GM19455 (cell line): ENCODE data around the gene HIGD1A.

Experiments
- ATAC-seq: cut with Tn5 transposase; IDR thresholded peaks from one replicate; pipeline ENCODE4 v1.9.1; 2021; ENCODE audit not compliant: unreplicated experiment

Gene HIGD1A

DNA sequence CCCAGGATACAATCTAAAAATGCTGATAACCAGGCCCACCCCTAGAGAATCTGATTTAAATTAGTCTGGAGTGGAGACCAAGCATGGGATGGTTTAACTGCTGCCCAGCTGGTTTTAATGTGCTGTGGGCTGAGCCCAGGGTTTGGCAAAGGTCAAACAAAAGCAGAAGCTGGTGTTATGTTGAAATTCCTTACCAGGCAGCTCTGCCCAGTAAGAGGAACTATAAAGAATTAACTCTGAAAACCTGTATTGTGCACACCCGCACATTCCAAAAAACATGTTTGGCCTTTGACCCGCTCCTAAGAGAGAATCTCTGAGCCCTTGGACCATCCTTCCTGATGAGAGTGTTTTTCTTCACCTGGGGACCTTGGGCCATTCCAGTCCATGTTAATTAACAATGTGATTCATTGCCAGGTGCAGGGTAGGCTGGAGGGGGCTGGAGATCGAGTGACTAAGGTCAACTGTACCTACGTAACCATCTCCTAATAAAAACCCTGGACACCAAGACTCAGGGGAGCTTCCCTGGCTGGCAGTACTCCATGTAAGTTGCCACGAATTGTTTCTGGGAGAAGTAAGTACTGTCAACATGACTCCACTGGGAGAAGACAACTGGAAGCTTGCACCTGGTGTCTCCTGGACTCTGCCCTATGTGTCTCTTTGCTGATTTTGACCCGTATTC, 42.1 kb downstream of the HIGD1A start:
- ATAC-seq: no peak

DNA sequence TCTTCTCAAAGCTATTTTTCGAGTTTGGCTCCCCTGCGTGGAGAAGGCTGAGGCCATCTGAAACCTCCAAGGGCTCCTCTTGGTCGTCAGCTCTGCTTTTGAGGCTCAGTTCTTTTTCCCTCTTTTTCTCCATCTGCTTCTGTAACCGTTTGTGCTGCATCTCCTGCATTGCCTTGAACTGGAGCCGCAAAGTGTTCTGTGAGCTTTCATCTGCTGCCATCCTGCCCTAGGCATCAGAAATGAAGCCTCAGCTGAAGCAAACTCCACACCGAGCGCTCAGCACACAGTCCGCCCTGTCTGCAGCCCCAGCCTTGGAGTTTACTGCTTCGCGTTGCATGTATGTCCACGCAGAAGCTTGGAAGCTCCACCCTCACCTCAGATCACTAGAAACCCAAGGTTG, 46.2 kb downstream of the HIGD1A start:
- ATAC-seq: no peak

DNA sequence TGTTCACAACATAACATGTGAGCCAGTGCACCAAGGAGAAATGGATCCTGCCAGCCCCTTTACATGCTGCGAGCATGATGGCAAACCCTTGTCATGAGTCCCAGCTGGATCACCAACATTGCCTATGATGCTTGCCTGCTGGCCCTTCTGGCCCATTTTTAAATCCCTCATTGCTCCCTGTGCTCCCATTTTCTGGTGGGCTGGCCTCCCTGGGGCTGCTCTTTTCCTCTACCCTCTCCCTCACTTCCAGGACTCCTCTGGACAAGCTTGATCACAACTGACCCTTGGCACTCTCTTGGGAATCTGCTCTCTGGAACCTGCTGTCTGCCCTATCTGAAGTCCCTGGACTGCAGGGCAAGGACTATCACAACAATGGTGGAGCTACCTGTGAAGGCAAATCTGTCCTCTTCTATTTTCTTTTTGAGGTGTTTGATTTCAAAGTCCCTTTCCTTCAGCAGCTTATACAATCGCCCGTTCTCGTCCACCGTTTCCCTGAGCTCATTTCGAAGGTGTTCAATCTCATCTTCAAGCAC, 47.5 kb downstream of the HIGD1A start:
- ATAC-seq: no peak

DNA sequence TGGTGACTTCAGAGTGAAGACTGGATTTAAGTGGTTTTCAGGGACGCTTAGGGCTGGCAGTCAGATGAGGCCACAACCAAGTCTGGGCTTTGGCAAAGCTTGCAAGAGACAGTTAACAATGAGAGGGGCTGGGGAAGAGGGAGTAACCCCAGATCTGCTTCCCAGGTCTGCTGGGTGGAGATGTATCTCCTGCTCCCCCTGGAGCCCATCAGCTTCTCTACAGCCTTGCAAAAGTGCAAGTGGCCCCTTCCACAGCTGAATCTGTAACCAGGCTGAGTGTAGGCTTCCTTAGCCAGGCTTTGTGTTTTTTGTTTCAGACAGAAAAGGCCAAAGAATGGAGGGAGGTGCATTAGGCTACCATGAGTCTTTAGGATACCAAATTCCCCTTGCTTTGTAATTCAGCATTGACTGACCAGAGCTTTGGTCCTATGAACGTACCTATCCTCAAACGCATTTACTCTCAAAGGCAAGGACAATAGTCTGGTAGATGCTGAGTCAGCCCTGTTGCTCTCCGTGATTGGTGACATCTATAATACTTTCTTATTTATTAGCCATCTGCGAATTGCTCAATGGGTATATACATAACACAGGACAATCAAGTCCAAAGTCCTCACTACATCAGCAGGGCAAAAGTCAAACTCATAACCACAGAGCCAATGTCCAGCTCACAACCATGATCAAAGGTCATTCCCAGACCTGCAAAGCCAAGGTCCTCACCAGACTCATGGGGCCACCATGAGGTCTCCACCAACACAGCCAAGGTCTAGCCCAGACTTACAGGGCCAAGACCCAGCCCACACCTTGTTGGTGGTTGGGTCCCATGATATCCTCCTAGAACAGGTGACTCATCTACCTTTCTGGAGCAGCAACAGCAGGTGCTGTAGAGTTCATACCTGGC, 48.4 kb downstream of the HIGD1A start:
- ATAC-seq: no peak

DNA sequence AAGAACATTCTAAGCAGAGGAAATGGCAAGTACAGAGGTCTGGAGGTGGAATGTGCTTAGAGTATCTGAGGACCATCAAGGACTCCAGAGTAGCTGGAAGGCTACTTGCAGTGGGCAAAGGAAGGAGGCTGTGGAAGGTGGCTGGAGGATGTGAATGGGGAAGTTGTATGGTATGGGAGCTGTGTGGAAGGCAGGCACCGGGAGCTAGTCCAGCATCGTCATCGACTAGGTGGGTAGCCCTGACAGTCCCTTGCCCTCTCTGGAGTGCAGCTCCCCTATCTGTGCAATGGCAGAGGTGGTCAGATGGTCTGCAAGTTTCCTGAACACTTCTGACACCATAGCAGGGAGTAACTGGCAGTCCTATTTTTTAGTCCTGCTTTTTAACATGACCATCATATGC, 50.5 kb downstream of the HIGD1A start:
- ATAC-seq: no peak

DNA sequence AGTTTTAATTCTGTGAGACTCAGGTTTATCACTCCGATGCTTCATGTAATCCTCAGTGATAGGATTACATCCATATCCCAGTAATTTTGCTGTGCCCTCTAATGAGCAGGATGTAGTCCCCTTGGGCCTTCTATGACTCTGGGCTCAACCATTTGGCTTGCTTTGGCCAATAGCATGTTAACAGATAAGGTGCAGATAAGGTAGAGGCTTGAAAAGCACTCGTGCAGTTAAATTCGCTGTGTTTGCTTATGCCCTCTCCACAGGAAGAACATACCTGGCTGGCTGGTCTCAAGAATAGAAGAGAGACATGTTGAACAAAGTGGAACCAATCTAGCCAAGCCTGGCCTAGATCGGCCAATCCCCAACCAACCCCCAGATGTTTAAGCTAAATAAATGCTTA, 51.3 kb downstream of the HIGD1A start:
- ATAC-seq: no peak

DNA sequence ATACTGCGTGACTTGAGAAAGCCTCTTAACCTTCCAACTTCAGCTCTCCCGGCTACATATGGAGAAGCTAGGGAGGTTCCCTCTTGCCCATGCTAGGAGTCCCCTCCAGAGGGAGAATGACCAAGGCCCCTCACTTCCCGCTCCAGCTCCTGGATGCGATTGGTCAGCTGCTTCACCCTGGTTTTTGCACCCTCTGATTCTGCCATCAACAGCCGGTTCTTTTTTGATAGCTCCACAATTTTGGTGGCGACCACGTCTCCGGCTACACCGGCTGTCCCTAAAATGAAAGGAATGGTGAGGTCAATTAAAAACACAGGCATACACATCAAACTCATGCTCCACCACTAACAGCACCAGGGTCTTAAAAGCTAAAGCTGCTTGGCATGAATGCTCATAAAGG, 51.8 kb downstream of the HIGD1A start:
- no peak for ATAC-seq

DNA sequence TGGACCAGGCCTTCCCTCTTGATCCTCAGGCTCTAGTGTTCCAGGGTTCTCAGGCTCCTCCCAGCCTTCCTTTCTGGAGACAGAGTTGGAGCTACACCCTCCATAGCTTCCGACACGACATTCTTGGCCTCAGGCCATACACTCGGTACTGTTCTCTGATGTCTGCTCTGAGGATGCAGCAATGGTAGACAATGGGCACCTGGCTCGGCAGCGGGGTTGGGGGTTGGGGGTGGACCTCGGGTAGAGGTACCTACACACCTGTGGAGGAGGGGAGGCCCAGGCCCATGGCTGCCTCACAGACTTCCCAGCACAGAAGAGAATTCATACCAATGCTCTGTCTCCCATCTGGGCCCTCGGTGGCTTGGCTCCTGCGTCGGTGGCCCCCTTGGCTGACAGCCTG, 52.7 kb downstream of the HIGD1A start:
- ATAC-seq: no peak

DNA sequence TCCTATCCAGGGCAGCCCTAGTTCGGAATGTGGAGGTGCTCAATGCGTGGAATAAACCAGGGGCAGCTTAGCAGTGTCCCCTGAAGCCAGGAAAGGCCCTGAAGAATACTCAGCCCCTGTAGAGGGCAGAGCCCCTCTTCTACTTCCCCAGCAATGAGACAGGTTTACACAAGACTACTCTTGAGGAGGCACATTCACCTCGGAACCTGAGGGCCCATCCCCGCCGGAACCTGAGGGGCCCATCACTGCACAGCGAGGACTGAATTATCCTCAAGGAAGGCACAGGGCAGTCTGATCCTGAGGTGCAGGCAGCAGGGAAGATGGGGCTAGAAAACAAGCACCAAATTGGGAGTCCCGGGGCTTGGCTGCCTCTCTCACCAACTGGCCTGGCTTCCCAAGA, 53.5 kb downstream of the HIGD1A start:
- ATAC-seq: no peak

DNA sequence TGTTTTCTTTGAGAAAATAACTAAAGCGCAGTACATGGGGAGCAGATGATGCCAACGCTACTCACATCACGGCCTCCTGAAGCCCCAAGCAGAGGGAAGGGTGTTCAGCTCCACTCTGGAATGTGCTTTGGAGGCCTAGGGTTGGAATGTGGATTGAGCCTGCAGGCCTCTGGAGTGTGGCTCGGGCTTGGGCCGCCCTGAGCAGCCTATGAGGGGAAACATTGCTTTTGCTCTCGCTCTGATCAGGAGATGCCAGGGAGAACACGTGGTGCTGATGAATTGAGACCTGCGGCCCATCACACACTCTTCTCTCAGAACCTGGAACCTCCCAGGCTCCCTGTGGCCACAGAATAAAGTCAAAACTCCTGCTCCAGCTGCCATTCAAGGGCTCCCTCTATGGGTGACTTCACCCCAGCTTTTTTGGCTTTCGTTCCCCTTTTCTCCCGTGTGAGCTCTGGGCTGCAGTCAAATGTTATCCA, 54.5 kb downstream of the HIGD1A start:
- ATAC-seq: no peak

DNA sequence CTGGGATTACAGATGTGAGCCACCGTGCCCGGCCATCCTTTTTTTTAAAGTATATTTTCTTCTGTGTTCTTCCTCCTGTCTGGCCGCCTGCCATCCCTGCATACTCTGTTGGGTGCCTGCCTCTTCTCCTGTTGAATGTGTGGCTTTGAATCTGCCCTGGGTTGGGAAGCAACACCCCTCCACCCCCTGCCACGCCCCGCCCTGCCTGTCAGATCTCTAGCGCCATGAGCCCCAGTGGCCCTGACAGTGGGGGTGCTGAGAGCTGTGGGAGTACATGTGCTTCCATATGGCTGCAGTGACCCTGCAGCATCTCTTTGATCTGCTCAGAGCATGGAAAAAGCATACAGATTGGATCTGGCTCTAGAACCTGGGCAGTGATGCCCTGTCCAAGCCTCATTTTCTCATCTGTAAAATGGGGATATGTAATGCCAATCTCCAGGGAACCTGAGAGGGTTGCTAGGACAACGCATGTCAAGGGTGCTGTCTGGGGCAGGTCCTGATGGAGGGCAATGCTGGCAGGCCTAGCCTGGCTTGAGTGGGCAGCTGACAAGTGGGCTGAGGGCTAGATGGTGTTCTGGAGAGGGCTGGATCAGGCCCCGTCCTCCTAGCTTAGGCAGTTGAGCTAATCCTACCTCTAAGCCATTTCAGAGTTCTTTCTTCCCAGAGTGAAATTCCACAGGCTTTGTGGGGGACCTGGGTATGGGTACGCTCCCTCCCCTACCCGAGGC, 55.1 kb downstream of the HIGD1A start:
- no peak for ATAC-seq

DNA sequence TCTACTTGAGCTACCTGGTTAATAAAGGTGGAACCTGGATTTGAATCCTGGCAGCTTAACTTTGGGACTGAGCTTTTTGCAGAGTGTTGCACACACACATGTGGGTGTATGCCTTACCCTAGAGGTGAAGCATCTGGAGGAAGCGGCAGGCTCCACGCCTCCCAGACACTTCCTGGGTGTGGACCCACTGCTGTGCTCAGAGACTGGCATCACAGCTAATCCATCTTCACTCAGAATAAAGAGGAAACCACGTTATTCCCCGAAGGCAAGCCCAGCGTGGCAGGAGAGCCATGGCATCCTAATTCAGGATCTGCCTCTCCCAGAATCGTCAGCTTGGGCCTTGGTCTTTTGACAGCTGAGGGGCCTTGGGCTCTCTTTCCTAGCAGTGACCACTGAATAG, 56.7 kb downstream of the HIGD1A start:
- ATAC-seq: no peak

DNA sequence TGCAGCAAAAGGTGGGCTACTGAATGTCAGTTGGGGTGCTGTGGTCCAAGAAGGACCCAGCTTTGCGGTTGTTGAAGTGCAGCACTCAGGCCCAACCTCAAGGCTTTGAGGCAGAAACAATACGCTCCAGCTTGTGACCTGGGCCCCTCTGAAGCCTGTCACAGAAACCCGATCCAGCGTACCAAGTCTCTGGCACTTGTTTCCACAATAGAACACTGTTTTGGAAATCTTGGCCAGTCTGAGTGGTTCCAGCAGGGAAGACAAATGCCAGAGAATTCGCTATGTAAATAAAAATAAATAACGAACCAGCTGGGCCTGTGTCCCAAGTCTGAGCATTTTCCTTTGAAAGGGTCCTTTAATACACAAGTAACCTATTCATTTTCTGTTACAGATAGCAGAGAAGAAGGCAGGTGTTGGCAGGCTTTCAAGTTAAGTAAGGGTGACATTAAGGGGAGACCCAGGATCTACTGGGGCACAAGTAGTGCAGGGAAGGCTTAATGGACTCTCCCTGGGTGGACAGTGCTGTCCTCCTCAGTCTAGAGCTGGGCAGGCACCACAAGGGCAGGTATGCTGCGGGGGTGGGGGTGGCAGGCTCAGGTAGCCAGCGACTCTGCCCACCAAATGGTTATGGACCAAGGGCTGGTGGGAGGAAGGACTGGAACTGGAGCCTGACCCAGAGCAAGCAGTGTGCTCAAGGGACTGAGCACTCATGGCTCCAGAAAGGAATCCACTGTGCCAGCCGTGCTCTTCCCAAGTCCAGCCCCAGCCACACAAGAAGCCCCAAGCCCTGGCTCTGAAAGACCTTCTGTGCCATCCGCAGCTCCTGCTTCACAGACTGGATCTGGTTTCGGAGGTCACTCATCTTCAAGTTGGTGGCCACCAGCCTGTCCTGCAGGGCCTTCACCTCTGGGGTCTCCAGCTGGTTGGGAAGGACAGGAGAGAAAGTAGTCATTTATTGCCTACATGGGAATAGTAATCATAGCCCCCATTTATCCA, 57.5 kb downstream of the HIGD1A start:
- no peak for ATAC-seq

DNA sequence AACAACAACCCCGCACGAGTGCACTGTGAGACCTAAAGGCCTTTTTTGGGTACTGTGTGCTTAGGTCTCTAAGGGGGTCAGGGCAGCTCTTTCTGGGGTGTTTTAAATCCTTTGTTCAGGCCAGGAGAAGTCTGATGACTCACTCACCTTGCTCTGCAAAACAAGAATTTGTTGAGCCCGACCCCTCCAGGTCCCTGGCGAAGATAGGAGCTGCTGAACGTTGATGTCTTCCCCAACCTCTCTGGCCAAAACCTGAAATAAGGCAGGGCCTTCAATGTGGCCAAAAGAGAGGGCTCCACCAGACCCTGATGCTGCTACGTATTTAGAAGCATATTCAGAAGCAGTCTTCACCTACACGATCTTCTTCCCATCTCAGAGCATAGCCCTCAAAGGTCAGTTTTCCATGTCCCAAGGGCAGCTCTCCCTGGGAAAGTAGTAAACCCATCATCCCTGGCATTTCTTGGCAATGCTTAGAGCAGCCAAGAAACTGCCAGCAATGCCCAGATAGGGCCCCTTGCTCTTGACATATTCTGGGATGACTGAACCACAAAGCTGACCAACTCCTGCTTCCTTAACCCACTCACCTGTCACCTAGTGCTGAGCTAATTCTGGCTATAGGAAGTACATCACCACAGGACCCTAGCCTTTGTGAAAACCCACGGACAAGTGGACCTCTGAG, 58.4 kb downstream of the HIGD1A start:
- no peak for ATAC-seq

DNA sequence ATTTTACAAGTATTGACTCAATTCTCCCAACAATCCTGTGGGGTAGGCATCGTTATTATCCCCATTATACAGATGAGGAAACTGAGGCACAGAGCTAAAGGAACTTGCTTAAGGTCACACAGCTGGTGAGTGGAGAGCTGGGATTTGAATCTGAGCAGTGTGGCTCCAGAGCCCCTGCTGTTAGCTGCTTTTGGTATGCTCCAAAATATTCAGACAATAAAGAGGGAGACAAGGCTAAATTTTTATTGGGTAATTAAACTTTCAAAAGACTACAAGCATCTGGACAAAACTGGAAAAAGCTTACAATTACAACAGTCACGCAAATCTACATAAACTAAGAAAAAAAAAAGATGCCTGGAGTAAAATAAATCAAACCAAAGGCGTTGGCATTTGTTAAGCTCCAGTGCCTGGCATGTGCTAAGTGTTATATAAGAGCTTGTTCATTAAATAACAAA, 59.0 kb downstream of the HIGD1A start:
- ATAC-seq: no peak

DNA sequence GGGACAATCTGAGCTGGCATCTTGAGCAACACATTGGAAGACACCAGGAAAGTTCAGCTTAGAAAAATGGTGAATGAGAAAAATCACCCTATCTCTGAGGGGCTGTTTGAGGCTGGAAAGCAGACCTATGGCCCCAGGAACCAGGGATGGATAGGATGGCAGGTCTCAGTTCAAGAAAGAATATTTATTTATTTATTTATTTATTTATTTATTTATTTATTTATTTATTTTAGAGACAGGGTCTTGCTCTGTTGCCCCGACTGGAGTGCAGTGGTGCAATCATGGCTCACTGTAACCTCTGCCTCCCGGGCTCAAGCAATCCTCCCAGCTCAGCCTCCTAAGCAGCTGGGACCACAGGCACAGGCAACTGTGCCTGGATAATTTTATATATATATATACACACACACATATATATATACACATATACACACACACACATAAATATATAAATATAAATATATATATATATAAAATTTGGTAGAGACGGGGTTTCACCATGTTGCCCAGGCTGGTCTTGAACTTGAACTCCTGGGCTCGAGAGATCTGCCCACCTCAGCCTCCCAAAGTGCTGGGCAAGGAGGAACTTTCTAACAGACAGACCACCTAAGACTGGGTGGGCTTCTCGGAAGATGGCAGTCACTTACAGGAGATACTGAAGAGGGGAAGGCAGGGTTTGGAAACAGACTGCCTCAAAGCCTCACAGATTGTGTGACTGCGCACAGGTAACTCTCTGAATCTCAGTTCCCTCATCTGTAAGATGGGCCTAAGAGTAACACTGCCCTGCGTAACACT, 60.9 kb downstream of the HIGD1A start:
- no peak for ATAC-seq

DNA sequence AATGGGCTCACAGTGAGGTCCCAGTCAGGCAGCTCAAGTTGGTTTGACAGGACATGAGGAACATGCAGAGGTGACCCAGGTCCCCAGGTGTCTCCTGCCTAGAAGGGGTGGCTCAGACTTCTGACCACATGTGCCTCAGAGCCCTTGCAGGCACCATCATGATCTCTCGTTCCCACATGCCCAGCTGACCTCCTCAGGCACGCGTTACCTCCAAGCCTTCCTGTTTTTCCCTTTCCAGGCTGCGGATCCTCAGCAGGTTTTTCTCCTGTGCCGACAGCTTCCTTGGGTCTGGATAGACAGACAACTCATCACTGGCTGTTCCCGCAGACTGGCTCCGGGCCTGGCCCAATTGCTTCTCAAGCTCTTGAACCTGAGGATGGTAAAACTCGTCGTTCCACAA, 61.6 kb downstream of the HIGD1A start:
- no peak for ATAC-seq

DNA sequence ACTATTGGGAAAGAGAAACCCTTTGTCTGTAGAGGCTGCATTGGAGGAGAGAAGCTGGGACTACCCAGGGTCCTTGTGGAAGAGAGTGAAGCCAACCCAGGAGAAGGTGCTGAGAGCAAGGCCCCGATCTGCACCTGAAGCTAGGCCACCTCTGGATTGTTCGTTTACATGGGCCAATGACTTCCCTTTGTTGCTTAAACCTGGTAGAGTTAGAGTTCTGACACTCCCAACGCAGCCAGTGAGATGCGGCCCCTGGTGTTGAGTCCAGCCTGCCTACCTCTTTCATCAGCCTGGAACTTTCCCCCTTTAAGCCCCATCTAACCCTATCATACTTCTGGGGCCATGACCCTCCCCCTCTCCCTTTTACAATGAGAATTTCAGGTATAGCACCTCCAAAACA, 62.0 kb downstream of the HIGD1A start:
- ATAC-seq: no peak

DNA sequence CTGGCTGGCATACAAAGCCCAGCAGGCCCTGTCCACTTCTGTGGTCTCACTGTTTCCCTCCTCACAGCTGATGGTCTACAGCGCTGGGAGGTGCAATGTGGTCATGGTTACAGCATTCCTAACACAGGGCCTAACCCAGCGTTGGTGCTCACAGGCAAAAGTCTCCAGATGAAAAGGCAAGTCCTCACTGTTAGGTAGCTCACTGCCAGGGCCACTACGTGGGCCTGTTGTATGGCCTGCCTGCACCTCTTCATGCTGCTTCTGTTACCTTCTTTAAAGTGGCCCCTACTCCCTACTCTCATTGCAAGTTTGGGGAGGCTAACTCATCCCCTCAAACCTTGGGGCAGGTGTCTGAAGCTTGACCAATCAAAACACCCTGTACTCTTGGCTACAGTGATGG, 62.5 kb downstream of the HIGD1A start:
- no peak for ATAC-seq
